SU-DHL-6 (cell line): ENCODE measurements around the gene NBEA.

Experiments
- H2AFZ ChIP-seq: fragments of 200-600 bp; sonication (generic); 2 replicates; pipeline ENCODE4 v1.6.1; 2014; ENCODE audit warnings: low read depth, mild to moderate bottlenecking, moderate library complexity, mixed read lengths, antibody characterized with exemption, low read length; ENCODE audit not compliant: severe bottlenecking
- H3F3A ChIP-seq: fragments of 200-600 bp; shearing (Covaris generic); 2 replicates; pipeline ENCODE4 v1.6.0; 2016; ENCODE audit warnings: antibody characterized with exemption, mild to moderate bottlenecking; ENCODE audit not compliant: insufficient read depth
- H3K27ac ChIP-seq: fragments of 200-600 bp; sonication (generic); 2 replicates; pipeline ENCODE4 v1.5.1; 2016; ENCODE audit warnings: low read depth, mild to moderate bottlenecking, low read length, moderate library complexity, mixed read lengths
- H3K27me3 ChIP-seq: fragments of 200-600 bp; sonication (generic), shearing (Covaris generic); 2 replicates; pipeline ENCODE4 v1.6.0; 2014; ENCODE audit warnings: mild to moderate bottlenecking, low read length
- H3K36me3 ChIP-seq: fragments of 200-600 bp; sonication (generic); 2 replicates; pipeline ENCODE4 v1.6.1; 2014; ENCODE audit warnings: mild to moderate bottlenecking, low read length, mixed read lengths
- H3K4me2 ChIP-seq: fragments of 300-600, 200-600 bp; shearing (Covaris generic), sonication (generic); 2 replicates; pipeline ENCODE4 v1.6.0; 2014; ENCODE audit warnings: low read length, low read depth, mild to moderate bottlenecking; ENCODE audit not compliant: poor library complexity, severe bottlenecking
- H3K4me3 ChIP-seq: fragments of 200-600 bp; sonication (generic); 2 replicates; pipeline ENCODE4 v1.5.1; 2014; ENCODE audit warnings: antibody characterized with exemption, low read length, mild to moderate bottlenecking, mixed read lengths; ENCODE audit not compliant: insufficient read depth, poor library complexity, severe bottlenecking
- H3K79me2 ChIP-seq: fragments of 200-600 bp; sonication (generic); 2 replicates; pipeline ENCODE4 v1.6.1; 2014; ENCODE audit warnings: mild to moderate bottlenecking, low read length, moderate library complexity; ENCODE audit not compliant: insufficient read depth
- H3K9ac ChIP-seq: fragments of 200-600 bp; sonication (generic); 2 replicates; pipeline ENCODE4 v1.7.0; 2014; ENCODE audit warnings: mild to moderate bottlenecking, low read length
- H3K9me2 ChIP-seq: fragments of 200-600 bp; sonication (generic); replicated peaks from 2 replicates; pipeline ENCODE4 v1.6.1; 2014; ENCODE audit warnings: low read length; ENCODE audit not compliant: insufficient read depth
- H3K9me3 ChIP-seq: fragments of 200-600 bp; sonication (generic); 2 replicates; pipeline ENCODE4 v1.6.1; 2014; ENCODE audit warnings: low read length, mixed read lengths; ENCODE audit not compliant: insufficient read depth
- H4K20me1 ChIP-seq: fragments of 200-600 bp; sonication (generic); 2 replicates; pipeline ENCODE4 v1.6.1; 2014; ENCODE audit warnings: low read depth, mild to moderate bottlenecking, antibody characterized with exemption, low read length, moderate library complexity, mixed read lengths
- EZH2phosphoT487 ChIP-seq: fragments of 200-600 bp; sonication (generic), shearing (Covaris generic); conservative IDR thresholded peaks from 2 replicates; pipeline ENCODE4 v1.6.1; 2018; ENCODE audit warnings: mild to moderate bottlenecking, antibody characterized with exemption, low read length, moderate library complexity, mixed read lengths
- TF ChIP-seq, protein P1 (sequence below): fragments of 200-600 bp; sonication (generic); IDR thresholded peaks from one replicate; pipeline ENCODE4 v1.5.1; 2017; ENCODE audit warnings: antibody characterized with exemption, mild to moderate bottlenecking, low read length, moderate library complexity; ENCODE audit not compliant: insufficient read depth, poor library complexity, severe bottlenecking

NBEA gene

DNA sequence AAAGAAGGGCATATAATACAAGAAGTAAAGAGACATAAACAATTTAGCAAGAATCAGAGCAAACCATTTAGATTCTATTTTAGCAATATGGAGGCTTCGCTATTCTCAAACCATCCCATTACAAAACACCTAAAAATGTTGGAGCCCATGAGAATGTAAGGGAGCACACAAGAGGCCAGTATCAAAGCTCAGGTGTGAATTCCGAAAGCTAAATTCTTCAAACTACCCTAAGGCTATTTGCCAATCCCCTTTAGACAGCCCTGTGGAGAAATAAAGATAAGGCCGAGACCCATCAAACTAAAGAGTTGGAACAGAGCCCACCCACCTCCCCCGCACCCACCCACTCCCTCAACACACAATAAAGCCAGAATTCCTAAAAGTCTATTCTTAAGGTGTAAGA lies 745.3 kb downstream of the NBEA start:
- Histone ChIP-seq H2AFZ (no peak overlapping the region), H3K27me3 (no peaks in the 10 kb centered on the region)

DNA sequence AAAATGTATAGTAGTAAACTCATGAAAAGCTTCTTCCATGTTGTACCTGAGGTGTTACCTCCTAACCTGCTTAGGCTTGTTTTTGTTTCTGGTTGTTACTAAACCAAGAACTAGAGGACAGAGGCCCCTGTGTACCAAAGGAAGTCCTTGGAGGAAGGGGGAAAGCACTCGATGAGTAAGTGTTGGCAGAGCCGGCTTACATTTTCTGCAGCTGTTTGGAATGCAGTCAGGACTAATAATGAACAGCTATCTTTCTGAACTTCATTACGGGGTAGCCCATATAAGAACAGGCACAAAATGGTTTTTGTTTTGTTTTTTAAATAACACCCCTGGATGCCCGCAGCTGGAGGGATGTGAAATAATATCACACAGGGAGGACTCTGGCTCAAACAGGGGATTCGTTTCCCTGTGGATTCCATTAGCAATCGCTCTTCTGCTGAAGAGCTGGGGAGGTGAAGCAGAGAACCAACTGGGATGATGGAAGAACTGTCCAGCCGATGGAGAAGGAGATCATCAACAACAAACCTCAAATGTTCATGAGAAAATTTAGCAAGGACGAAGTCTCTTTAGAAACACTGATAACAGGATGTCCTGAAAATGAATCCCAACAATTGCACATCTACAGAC lies 748.6 kb downstream of the NBEA start:
- no peaks in the 10 kb centered on the region for H3K9me2 ChIP-seq
- TF ChIP-seq, protein P1, sequence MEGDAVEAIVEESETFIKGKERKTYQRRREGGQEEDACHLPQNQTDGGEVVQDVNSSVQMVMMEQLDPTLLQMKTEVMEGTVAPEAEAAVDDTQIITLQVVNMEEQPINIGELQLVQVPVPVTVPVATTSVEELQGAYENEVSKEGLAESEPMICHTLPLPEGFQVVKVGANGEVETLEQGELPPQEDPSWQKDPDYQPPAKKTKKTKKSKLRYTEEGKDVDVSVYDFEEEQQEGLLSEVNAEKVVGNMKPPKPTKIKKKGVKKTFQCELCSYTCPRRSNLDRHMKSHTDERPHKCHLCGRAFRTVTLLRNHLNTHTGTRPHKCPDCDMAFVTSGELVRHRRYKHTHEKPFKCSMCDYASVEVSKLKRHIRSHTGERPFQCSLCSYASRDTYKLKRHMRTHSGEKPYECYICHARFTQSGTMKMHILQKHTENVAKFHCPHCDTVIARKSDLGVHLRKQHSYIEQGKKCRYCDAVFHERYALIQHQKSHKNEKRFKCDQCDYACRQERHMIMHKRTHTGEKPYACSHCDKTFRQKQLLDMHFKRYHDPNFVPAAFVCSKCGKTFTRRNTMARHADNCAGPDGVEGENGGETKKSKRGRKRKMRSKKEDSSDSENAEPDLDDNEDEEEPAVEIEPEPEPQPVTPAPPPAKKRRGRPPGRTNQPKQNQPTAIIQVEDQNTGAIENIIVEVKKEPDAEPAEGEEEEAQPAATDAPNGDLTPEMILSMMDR: no peak
- TF ChIP-seq EZH2phosphoT487: no peak

More for the DNA sequence above, 745.3 kb downstream of the NBEA start:
- Histone ChIP-seq H3K79me2 (no peaks in the 10 kb centered on the region), H4K20me1 (no peaks in the 10 kb centered on the region), H3F3A (no peaks in the 10 kb centered on the region), H3K4me3 (no peak overlapping the region), H3K36me3 (no peaks in the 10 kb centered on the region), H3K9ac (no peak overlapping the region), H3K9me3 (no peaks in the 10 kb centered on the region), H3K27ac (no peak overlapping the region), H3K4me2 (no peak overlapping the region), H3K9me2 (no peaks in the 10 kb centered on the region)
- no peak for TF ChIP-seq EZH2phosphoT487
- TF ChIP-seq, protein P1: no peak

DNA sequence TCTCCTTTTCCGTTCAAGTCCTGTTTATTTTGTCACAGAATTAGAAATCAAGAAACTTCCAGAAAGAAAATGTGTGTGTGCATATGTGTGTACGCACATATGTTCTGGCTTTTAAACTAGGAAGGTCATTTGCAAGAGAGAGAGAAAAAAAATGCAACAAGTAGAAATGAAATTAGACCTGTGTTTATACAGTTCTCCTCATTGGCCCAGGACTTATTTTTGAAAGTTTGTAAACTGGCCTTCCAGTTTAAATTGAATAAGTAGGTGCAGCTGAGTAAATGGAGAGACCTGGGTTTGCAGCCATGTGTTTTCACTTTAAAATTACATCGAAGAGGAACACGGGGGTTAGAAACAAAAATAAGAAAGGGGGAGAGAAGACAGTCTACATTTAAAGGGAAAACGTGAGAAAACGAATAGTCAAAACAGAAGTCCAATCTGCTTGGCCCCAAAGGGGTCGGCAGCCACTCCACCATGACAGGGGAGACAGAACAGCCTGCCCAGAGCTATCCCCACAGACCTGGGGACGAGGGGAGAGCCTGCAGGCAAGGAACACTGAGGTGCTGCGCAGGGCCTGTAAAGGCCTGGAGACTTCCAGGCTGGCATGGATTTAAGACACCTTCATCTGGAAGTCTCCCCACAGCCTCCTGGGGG lies 751.2 kb downstream of the NBEA start:
- no peak overlapping the region for H3K9ac ChIP-seq
- H3K79me2 ChIP-seq: no peaks in the 10 kb centered on the region
- TF ChIP-seq, protein P1: no peak
- no peak for TF ChIP-seq EZH2phosphoT487
- H3K9me2 ChIP-seq: no peaks in the 10 kb centered on the region
- no peaks in the 10 kb centered on the region for H3K9me3 ChIP-seq
- no peak overlapping the region for H3K27ac ChIP-seq
- no peaks in the 10 kb centered on the region for H4K20me1 ChIP-seq
- H3K27me3 ChIP-seq: no peaks in the 10 kb centered on the region
- H3F3A ChIP-seq: no peaks in the 10 kb centered on the region
- H2AFZ ChIP-seq: no peak overlapping the region
- H3K4me3 ChIP-seq: no peak overlapping the region
- no peak overlapping the region for H3K4me2 ChIP-seq
- no peaks in the 10 kb centered on the region for H3K36me3 ChIP-seq

More for the DNA sequence above, 748.6 kb downstream of the NBEA start:
- Histone ChIP-seq H3K27me3 (no peaks in the 10 kb centered on the region), H3K27ac (no peak overlapping the region), H4K20me1 (no peaks in the 10 kb centered on the region), H3K79me2 (no peaks in the 10 kb centered on the region), H3K4me2 (no peak overlapping the region), H3F3A (no peaks in the 10 kb centered on the region), H3K9me3 (no peaks in the 10 kb centered on the region), H2AFZ (no peak overlapping the region), H3K4me3 (no peak overlapping the region), H3K36me3 (no peaks in the 10 kb centered on the region), H3K9ac (no peak overlapping the region)
